ENCODE results near the gene KDM3A. TPM values are rescaled to one million over a fixed set of nuclear protein-coding genes. Genes with fewer than 3 reads are reported as not detected.

The KDM3A gene
- total RNA-seq, 2 donors from 2014 or later, result 31.8 to 34.4 TPM

DNA sequence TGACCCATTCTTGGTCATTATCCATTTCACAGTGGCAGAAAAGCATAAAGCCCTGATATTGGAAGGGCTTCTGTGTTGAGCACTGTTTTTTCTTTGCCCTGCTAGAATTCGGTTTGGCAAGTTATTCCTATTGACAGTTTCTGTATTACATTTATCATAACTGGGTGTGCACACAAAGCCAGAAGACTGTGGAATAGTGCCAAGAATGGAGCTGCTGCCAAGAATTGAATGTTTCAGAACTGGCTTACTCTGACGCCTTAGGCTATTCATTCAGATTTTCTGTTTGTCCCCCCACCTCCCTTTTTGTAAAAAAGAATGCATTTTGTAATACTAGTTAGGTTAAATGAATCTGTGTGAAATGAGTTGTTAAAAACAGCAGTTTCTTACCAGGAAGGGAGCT, 12.7 kb downstream of the KDM3A start:
- Mint-ChIP-seq H3K36me3 (ENCODE audit: low read depth) (peaks cover 79% of the 10 kb centered on the region), H3K27me3 (ENCODE audit: insufficient read depth) (no peaks in the 10 kb centered on the region), H3K4me3 (no peak overlapping the region), H3K9me3 (no peaks in the 10 kb centered on the region), H3K4me1 (peaks cover 16% of the 10 kb centered on the region), H3K27ac (no peak overlapping the region)
- no peaks in the 10 kb centered on the region for H3K27me3 ChIP-seq (ENCODE audit: control insufficient read depth, insufficient read depth, low read length, poor library complexity, severe bottlenecking)
- H3K4me1 ChIP-seq (ENCODE audit: control insufficient read depth, insufficient read depth, low read length), result no peaks in the 10 kb centered on the region
- no peak overlapping the region for H3K27ac ChIP-seq (ENCODE audit: low read depth, low read length)
- WGBS, 2 experiments (ENCODE audit: insufficient coverage in 1 of 2, insufficient read length in 1 of 2), result 90 to 100% methylated on average over 1 to 2 of the region's 2 CpGs
- H3K9ac ChIP-seq (ENCODE audit: extremely low read depth, low read length, poor library complexity, severe bottlenecking), result no peak overlapping the region
- peaks cover 86% of the 10 kb centered on the region for H3K36me3 ChIP-seq (ENCODE audit: control insufficient read depth, insufficient read depth, low read length)
- no peak for DNase-seq
- TF ChIP-seq, protein P1, sequence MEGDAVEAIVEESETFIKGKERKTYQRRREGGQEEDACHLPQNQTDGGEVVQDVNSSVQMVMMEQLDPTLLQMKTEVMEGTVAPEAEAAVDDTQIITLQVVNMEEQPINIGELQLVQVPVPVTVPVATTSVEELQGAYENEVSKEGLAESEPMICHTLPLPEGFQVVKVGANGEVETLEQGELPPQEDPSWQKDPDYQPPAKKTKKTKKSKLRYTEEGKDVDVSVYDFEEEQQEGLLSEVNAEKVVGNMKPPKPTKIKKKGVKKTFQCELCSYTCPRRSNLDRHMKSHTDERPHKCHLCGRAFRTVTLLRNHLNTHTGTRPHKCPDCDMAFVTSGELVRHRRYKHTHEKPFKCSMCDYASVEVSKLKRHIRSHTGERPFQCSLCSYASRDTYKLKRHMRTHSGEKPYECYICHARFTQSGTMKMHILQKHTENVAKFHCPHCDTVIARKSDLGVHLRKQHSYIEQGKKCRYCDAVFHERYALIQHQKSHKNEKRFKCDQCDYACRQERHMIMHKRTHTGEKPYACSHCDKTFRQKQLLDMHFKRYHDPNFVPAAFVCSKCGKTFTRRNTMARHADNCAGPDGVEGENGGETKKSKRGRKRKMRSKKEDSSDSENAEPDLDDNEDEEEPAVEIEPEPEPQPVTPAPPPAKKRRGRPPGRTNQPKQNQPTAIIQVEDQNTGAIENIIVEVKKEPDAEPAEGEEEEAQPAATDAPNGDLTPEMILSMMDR (conservative IDR thresholded peaks at IDR 0.05), result no peak
- H3K9me3 ChIP-seq (ENCODE audit: control insufficient read depth, low read length), result peaks cover 14% of the 10 kb centered on the region
- no peak overlapping the region for H3K4me3 ChIP-seq (ENCODE audit: low read length)

DNA sequence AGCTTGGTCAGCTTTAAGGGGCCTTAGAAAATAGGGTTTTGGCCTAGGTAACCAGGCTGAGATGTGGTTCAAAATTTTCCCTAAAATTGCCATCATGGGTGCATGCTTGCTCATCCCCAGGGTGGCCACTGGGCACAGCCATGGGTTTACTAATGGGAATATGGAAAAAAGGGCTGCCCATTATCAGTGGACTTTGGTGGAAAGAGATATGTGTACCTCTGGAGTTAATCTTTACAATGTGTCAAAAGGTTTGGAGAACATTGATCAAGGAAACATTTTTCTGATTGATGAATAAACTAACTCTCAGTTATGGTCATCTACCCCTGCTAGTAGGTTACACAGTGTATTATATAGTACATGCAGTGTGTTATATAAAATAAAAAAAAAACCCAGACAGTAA, 13.1 kb downstream of the KDM3A start:
- no peaks in the 10 kb centered on the region for H3K9me3 Mint-ChIP-seq
- H3K4me3 ChIP-seq (ENCODE audit: low read length), result no peak overlapping the region
- peaks cover 14% of the 10 kb centered on the region for H3K9me3 ChIP-seq (ENCODE audit: control insufficient read depth, low read length)
- peaks cover 12% of the 10 kb centered on the region for H3K4me1 Mint-ChIP-seq
- peaks cover 79% of the 10 kb centered on the region for H3K36me3 Mint-ChIP-seq (ENCODE audit: low read depth)
- H3K4me1 ChIP-seq (ENCODE audit: control insufficient read depth, insufficient read depth, low read length), result no peaks in the 10 kb centered on the region
- H3K27ac ChIP-seq (ENCODE audit: low read depth, low read length), result no peak overlapping the region
- no peaks in the 10 kb centered on the region for H3K27me3 ChIP-seq (ENCODE audit: control insufficient read depth, insufficient read depth, low read length, poor library complexity, severe bottlenecking)
- DNase-seq, result no peak
- H3K36me3 ChIP-seq (ENCODE audit: control insufficient read depth, insufficient read depth, low read length), result peaks cover 86% of the 10 kb centered on the region
- H3K4me3 Mint-ChIP-seq, result no peak overlapping the region
- H3K27ac Mint-ChIP-seq, result no peak overlapping the region
- TF ChIP-seq, protein P1 (conservative IDR thresholded peaks at IDR 0.05), result no peak
- H3K9ac ChIP-seq (ENCODE audit: extremely low read depth, low read length, poor library complexity, severe bottlenecking), result no peak overlapping the region
- H3K27me3 Mint-ChIP-seq (ENCODE audit: insufficient read depth), result no peaks in the 10 kb centered on the region

DNA sequence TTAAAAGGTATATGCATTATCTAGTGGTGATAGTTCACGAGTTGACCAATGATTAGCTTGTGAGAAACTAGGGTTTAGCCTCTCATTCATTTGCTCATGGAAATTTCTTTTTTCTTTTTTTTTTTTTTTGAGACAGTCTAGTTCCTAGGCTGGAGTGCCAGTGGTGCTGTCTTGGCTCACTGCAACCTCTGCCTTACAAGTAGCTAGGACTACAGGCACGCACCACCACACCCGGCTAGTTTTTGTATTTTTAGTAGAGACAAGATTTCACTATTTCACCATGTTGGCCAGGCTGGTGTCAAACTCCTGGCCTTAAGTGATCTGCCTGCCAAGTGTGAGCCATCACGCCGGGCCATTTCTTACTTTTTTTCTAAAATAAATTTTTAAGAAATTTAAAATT, 14.0 kb downstream of the KDM3A start:
- Histone ChIP-seq H3K27me3 (ENCODE audit: control insufficient read depth, insufficient read depth, low read length, poor library complexity, severe bottlenecking) (no peaks in the 10 kb centered on the region), H3K4me3 (ENCODE audit: low read length) (no peak overlapping the region), H3K36me3 (ENCODE audit: control insufficient read depth, insufficient read depth, low read length) (peaks cover 86% of the 10 kb centered on the region), H3K9ac (ENCODE audit: extremely low read depth, low read length, poor library complexity, severe bottlenecking) (no peak overlapping the region), H3K27ac (ENCODE audit: low read depth, low read length) (no peak overlapping the region), H3K4me1 (ENCODE audit: control insufficient read depth, insufficient read depth, low read length) (no peaks in the 10 kb centered on the region), H3K9me3 (ENCODE audit: control insufficient read depth, low read length) (peaks cover 14% of the 10 kb centered on the region)
- DNase-seq, result no peak
- Mint-ChIP-seq H3K4me1 (peaks cover 6% of the 10 kb centered on the region), H3K36me3 (ENCODE audit: low read depth) (peaks cover 77% of the 10 kb centered on the region), H3K27me3 (ENCODE audit: insufficient read depth) (no peaks in the 10 kb centered on the region), H3K27ac (no peak overlapping the region), H3K9me3 (no peaks in the 10 kb centered on the region), H3K4me3 (no peak overlapping the region)
- TF ChIP-seq, protein P1 (conservative IDR thresholded peaks at IDR 0.05), result no peak
- 88 to 100% methylated on average over 1 to 4 of the region's 5 CpGs for WGBS, 2 experiments (ENCODE audit: insufficient coverage in 1 of 2, insufficient read length in 1 of 2)
